GM21576 (cell line): ENCODE measurements around the gene ZNF579.
"Not testable (repeated sequence)": the region's sequence is repeated elsewhere in the genome, so short reads cannot be mapped to it uniquely, and the experiment has no call there.

Experiments
- ATAC-seq: cut with Tn5 transposase; IDR thresholded peaks from one replicate; pipeline ENCODE4 v1.9.1; 2021; ENCODE audit warnings: mild to moderate bottlenecking, moderate library complexity; ENCODE audit not compliant: unreplicated experiment

Gene ZNF579

GRCh38 chr19:55542292-55542855, 38.3 kb downstream of the ZNF579 start:
- ATAC-seq, result no peak

- ATAC-seq, result no peak
These were observed 39.6 kb downstream of the ZNF579 start for GRCh38 chr19:55541091-55541490.

- ATAC-seq, result no peak
These were observed 40.0 kb downstream of the ZNF579 start for GRCh38 chr19:55540619-55541018.

- ATAC-seq, result no peak
These were observed 41.3 kb downstream of the ZNF579 start for GRCh38 chr19:55539090-55539984.

- no peak for ATAC-seq
These were observed 42.5 kb downstream of the ZNF579 start for GRCh38 chr19:55538132-55538531.

- ATAC-seq, result no peak
These were observed 42.9 kb downstream of the ZNF579 start for GRCh38 chr19:55537741-55538111.

- no peak for ATAC-seq
These were observed 43.5 kb downstream of the ZNF579 start, which contains the start of gene SBK2 for GRCh38 chr19:55536951-55537740. Gene SBK2 (minus strand): TSS chr19:55537133. CDS start chr19:55536294, 839 bp downstream.

- no peak for ATAC-seq
These were observed 44.3 kb downstream of the ZNF579 start for GRCh38 chr19:55536366-55536765.

GRCh38 chr19:55535965-55536350, 44.7 kb downstream of the ZNF579 start:
- ATAC-seq, result no peak

- no peak for ATAC-seq
These were observed 45.3 kb downstream of the ZNF579 start for GRCh38 chr19:55535173-55535964.

- ATAC-seq, result not testable (repeated sequence)
These were observed 46.4 kb downstream of the ZNF579 start for GRCh38 chr19:55534280-55534679.

- no peak for ATAC-seq
These were observed 49.7 kb downstream of the ZNF579 start for GRCh38 chr19:55530996-55531395.

GRCh38 chr19:55529636-55530234, 50.9 kb downstream of the ZNF579 start:
- no peak for ATAC-seq

GRCh38 chr19:55528030-55528803, 52.4 kb downstream of the ZNF579 start:
- ATAC-seq, result no peak

GRCh38 chr19:55527197-55528029, 53.2 kb downstream of the ZNF579 start:
- no peak for ATAC-seq
